A549 (cell line): Measurements from ENCODE around the gene ZNF732. TPM values are rescaled to one million over a fixed set of nuclear protein-coding genes. Genes with fewer than 3 reads are reported as not detected.
"Not testable (repeated sequence)": the region's sequence is repeated elsewhere in the genome, so short reads cannot be mapped to it uniquely, and the experiment has no call there.

Source experiments
- ATAC-seq, 2 experiments: fragments of 200-7000 bp in 1 of 2; fragments of >200 bp in 1 of 2; cut with Nextera tagmentation in 1 of 2; cut with Tn5 transposase in 1 of 2; 3 replicates each; pipeline versions ENCODE4 v1.8.0 to v1.9.1; 2018 to 2020; ENCODE audit warnings: mild to moderate bottlenecking in 1 of 2, moderate library complexity in 1 of 2
- CTCF ChIA-PET: fragments of 300-600 bp; sonication (Branson Sonifier 250); formaldehyde crosslinking; extraction: SDS; loops from one replicate; lab custom pipeline; 2021; ENCODE audit warnings: antibody characterized with exemption, inconsistent platforms; lab: Yijun Ruan, JAX
- POLR2A ChIA-PET: fragments of 350-600 bp; formaldehyde crosslinking; extraction: SDS; loops from one replicate; lab custom pipeline; 2021; ENCODE audit warnings: antibody characterized with exemption, inconsistent platforms; lab: Yijun Ruan, JAX
- DNase-seq, 2 experiments: peaks; one replicate each; pipeline versions ENCODE4 v3.0.0 to v3.0.0-alpha.2; 2011 to 2016; ENCODE audit warnings: low read depth in 1 of 2, low spot score in 1 of 2
- FAIRE-seq: peaks from 2 replicates; lab custom pipeline; 2011; peaks lifted over from hg19 to GRCh38; lab: Jason Lieb, UNC
- H3K27ac ChIP-seq, 2 experiments: fragments of >200 bp; sonication (Bioruptor Twin); formaldehyde crosslinking; 3 replicates each; pipeline ENCODE4 v1.5.1; 2016 to 2017
- H3K4me1 ChIP-seq: fragments of >200 bp; sonication (Bioruptor Twin); formaldehyde crosslinking; 3 replicates; pipeline ENCODE4 v1.6.1; 2016
- H3K4me2 ChIP-seq: fragments of >200 bp; sonication (Bioruptor Twin); formaldehyde crosslinking; 3 replicates; pipeline ENCODE4 v1.6.1; 2016
- H3K4me3 ChIP-seq: fragments of >200 bp; sonication (Bioruptor Twin); formaldehyde crosslinking; 3 replicates; pipeline ENCODE4 v1.5.1; 2016
- H3K9me3 ChIP-seq: fragments of >200 bp; sonication (Bioruptor Twin); formaldehyde crosslinking; 3 replicates; pipeline ENCODE4 v1.6.1; 2016
- CBX8 ChIP-seq: fragments of 200-600 bp; sonication (generic); IDR thresholded peaks from 2 replicates; pipeline ENCODE4 v1.6.1; 2016
- CEBPB ChIP-seq, 2 experiments: fragments of >200 bp in 1 of 2; sonication (Bioruptor Twin) in 1 of 2; formaldehyde crosslinking in 1 of 2; IDR thresholded peaks; 2 replicates each; pipeline ENCODE4 v1.6.1; 2012 to 2016
- EHF ChIP-seq: fragments of 250-450 bp; sonication (Bioruptor Pico); IDR thresholded peaks from 2 replicates; pipeline ENCODE4 v1.5.0; 2020; ENCODE audit warnings: mild to moderate bottlenecking
- EHMT2 ChIP-seq: fragments of 200-600 bp; sonication (generic); IDR thresholded peaks from 2 replicates; pipeline ENCODE4 v1.6.1; 2016; ENCODE audit warnings: antibody characterized with exemption, low read depth, mild to moderate bottlenecking, moderate library complexity
- EP300 ChIP-seq, 2 experiments: fragments of >200 bp; sonication (Bioruptor Twin); formaldehyde crosslinking; IDR thresholded peaks; 2 replicates in 1 of 2; 3 replicates in 1 of 2; pipeline ENCODE4 v1.6.1; 2016 to 2017
- FOSB ChIP-seq: fragments of 250-450 bp; sonication (Bioruptor Pico); IDR thresholded peaks from 2 replicates; pipeline ENCODE4 v1.5.0; 2020; ENCODE audit warnings: mild to moderate bottlenecking, moderate library complexity
- HOXB13 ChIP-seq: fragments of 250-450 bp; sonication (Bioruptor Pico); IDR thresholded peaks from 2 replicates; pipeline ENCODE4 v1.5.0; 2020; ENCODE audit warnings: low read depth, mild to moderate bottlenecking, moderate library complexity
- HOXB5 ChIP-seq: fragments of 250-450 bp; sonication (Bioruptor Pico); IDR thresholded peaks from 2 replicates; pipeline ENCODE4 v1.5.0; 2020; ENCODE audit warnings: mild to moderate bottlenecking, moderate library complexity
- JUN ChIP-seq, 2 experiments: fragments of >200 bp; sonication (Bioruptor Twin); formaldehyde crosslinking; IDR thresholded peaks; 2 replicates in 1 of 2; 3 replicates in 1 of 2; pipeline ENCODE4 v1.6.1; 2016 to 2017
- JUNB ChIP-seq: fragments of >200 bp; sonication (Bioruptor Twin); formaldehyde crosslinking; IDR thresholded peaks from 2 replicates; pipeline ENCODE4 v1.6.1; 2016
- NR3C1 ChIP-seq: fragments of >200 bp; sonication (Bioruptor Twin); formaldehyde crosslinking; IDR thresholded peaks from 3 replicates; pipeline ENCODE4 v1.6.1; 2017
- PHF8 ChIP-seq: fragments of 200-600 bp; sonication (generic); IDR thresholded peaks from 2 replicates; pipeline ENCODE4 v1.6.1; 2016; ENCODE audit warnings: low read depth, mild to moderate bottlenecking, antibody characterized with exemption, moderate library complexity, borderline replicate concordance
- POLR2A ChIP-seq: IDR thresholded peaks from 2 replicates; pipeline ENCODE4 v1.6.1; 2012; ENCODE audit warnings: mild to moderate bottlenecking, low read length
- RAD21 ChIP-seq, 2 experiments: fragments of >200 bp in 1 of 2; sonication (Bioruptor Twin) in 1 of 2; formaldehyde crosslinking in 1 of 2; IDR thresholded peaks in 1 of 2; conservative IDR thresholded peaks in 1 of 2; 2 replicates in 1 of 2; 3 replicates in 1 of 2; pipeline ENCODE4 v1.6.1; 2012 to 2018; ENCODE audit warnings: inconsistent platforms in 1 of 2
- RCOR1 ChIP-seq: fragments of 150-350 bp; IDR thresholded peaks from 2 replicates; pipeline ENCODE4 v1.6.1; 2014; ENCODE audit warnings: antibody characterized with exemption, low read length, low read depth
- SREBF2 ChIP-seq: fragments of 450-650 bp; IDR thresholded peaks from 2 replicates; pipeline ENCODE4 v1.6.1; 2014; ENCODE audit warnings: mild to moderate bottlenecking, moderate library complexity
- TFCP2L1 ChIP-seq: fragments of 250-450 bp; sonication (Bioruptor Pico); IDR thresholded peaks from 2 replicates; pipeline ENCODE4 v1.5.0; 2021; ENCODE audit warnings: mild to moderate bottlenecking
- ZC3H11A ChIP-seq: fragments of 450-650 bp; IDR thresholded peaks from 2 replicates; pipeline ENCODE4 v1.6.1; 2014; ENCODE audit warnings: antibody characterized with exemption, mild to moderate bottlenecking
- WGBS: methylation state at CpG from one replicate; pipeline ENCODE4 v1.1.6; 2017; ENCODE audit errors: missing lambda C conversion rate; 5-methylcytosine and 5-hydroxymethylcytosine counted together
- polyA plus RNA-seq, 4 experiments: library from polyadenylated mRNA; depleted of rRNA in 3 of 4; stranded (reverse); fragments of >200 nt; fragmentation: RNase III in 1 of 4; extraction: RNeasy Plus Mini Kit Qiagen cat#74134 plus additional on column Dnase treatment in 1 of 4; gene quantifications; 2 replicates in 3 of 4; 3 replicates in 1 of 4; pipeline ENCODE4 v1.2.3, GENCODE V29; 2011 to 2017
- TF ChIP-seq, protein P1 (sequence below): IDR thresholded peaks from 2 replicates; pipeline ENCODE4 v1.6.1; 2012
- TF ChIP-seq, protein P2 (sequence below): fragments of 200-600 bp; sonication (generic); IDR thresholded peaks from 2 replicates; pipeline ENCODE4 v1.6.1; 2016; ENCODE audit warnings: antibody characterized with exemption, mild to moderate bottlenecking, moderate library complexity

The ZNF732 gene
- polyA plus RNA-seq, 2 of the 4 experiments (the other 2 are of a cell fraction): not detected

DNA sequence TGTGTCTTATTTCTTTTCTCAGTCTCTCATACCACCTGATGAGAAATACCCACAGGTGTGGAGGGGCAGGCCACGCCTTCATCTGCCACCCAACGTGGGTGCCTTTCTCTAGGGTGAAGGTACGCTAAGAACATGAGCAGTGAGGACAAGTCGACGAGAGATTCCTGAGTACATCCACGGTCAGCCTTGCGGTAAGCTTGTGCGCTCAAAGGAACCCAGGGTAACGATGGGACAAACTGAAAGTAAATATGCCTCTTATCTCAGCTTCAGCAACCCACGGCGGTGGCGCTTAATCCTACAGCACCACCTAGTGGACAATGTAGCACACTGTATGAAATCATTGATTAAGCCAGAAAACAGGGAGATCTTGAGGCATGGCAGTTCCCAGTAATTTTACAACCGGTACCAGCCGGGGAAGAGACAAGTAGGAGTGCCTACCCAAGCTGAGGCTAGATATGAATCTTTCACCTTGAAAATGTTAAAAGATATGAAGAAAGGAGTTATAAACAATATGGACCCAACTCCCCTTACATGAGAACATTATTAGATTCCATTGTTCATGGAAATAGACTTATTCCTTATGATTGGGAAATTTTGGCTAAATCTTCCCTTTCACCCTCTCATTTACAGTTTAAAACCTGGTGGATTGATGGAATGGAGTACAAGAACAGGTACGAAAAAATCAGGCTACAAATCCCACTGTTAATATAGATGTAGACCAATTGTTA lies 63.0 kb downstream of the ZNF732 start:
- FAIRE-seq: no peak
- Histone ChIP-seq H3K4me3 (no peak overlapping the region), H3K4me1 (no peaks in the 10 kb centered on the region), H3K27ac (no peak overlapping the region), H3K4me2 (no peak overlapping the region), H3K9me3 (0 out of 3 replicates have a peak, but pooled peaks cover 3% of the 10 kb centered on the region)
- ATAC-seq: peak in 1 of 2 experiments; percentile 33; a peak in 1 of 6 replicates
- no peak for TF ChIP-seq FOSB (CRISPR knock-in tag)
- TF ChIP-seq RAD21 (conservative IDR thresholded peaks at IDR 0.05 in 1 of 2, IDR thresholded peaks at IDR 0.05 in 1 of 2): peak in 1 of 2 experiments; percentile 65; a peak in 3 of 5 replicates
- no peak for TF ChIP-seq POLR2A
- TF ChIP-seq, protein P1, sequence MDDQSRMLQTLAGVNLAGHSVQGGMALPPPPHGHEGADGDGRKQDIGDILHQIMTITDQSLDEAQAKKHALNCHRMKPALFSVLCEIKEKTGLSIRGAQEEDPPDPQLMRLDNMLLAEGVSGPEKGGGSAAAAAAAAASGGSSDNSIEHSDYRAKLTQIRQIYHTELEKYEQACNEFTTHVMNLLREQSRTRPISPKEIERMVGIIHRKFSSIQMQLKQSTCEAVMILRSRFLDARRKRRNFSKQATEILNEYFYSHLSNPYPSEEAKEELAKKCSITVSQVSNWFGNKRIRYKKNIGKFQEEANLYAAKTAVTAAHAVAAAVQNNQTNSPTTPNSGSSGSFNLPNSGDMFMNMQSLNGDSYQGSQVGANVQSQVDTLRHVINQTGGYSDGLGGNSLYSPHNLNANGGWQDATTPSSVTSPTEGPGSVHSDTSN: no peak
- CTCF ChIA-PET: no interaction called here
- POLR2A ChIA-PET: no interaction called here
- 21% methylated on average over 13 of the region's 15 CpGs for WGBS
- DNase-seq: peak in 1 of 2 experiments; percentile 55

DNA sequence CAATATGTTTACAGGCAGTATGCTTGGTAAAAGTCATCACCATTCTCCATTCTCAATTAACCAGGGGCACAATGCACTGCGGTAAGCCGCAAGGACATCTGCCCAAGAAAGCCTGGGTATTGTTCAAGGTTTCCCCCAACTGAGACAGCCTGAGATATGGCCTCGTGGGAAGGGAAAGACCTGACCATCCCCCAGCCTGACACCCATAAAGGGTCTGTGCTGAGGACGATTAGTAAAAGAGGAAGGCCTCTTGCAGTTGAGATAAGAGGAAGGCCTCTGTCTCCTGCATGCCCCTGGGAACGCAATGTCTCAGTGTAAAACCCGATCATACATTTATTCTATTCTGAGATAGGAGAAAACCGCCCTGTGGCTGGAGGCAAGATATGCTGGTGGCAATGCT lies 63.9 kb downstream of the ZNF732 start:
- POLR2A ChIA-PET, FAIRE-seq, H3K27ac ChIP-seq, H3K4me2 ChIP-seq, H3K4me3 ChIP-seq, DNase-seq, H3K4me1 ChIP-seq, H3K9me3 ChIP-seq, CTCF ChIA-PET, ATAC-seq: not testable (repeated sequence)
- 61% methylated on average over 7 of the region's 7 CpGs for WGBS

DNA sequence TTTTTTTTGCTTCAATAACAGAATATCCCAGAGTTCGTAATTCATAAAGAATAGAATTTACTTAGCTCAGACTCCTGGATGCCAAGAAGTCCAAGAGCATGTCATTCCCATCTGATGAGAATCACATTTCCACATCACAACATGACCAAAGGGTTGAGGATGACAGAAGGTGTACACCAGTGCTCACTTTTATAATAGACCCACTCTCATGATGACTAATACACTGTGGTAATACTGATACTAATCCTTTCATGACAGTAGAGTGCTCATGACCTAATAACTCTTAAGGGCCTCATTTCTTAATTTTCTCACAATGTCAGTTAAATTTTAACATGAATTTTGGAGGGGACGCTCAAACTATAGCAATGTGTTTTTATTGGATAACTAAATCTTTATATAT lies 69.2 kb downstream of the ZNF732 start:
- Histone ChIP-seq H3K27ac (no peak overlapping the region), H3K4me2 (no peak overlapping the region), H3K4me3 (no peak overlapping the region), H3K9me3 (0 out of 3 replicates have a peak, but pooled peaks cover 3% of the 10 kb centered on the region), H3K4me1 (no peaks in the 10 kb centered on the region)
- DNase-seq (no peak), ATAC-seq (no peak), FAIRE-seq (no peak)
- ChIA-PET POLR2A (no interaction called here), CTCF (no interaction called here)
- TF ChIP-seq HOXB5 (CRISPR knock-in tag) (no peak), EHF (CRISPR knock-in tag) (no peak), JUNB (no peak), PHF8 (no peak), CEBPB (IDR thresholded peaks at IDR 0.05) (no peak), EP300 (IDR thresholded peaks at IDR 0.05) (no peak), CBX8 (no peak), HOXB13 (CRISPR knock-in tag) (no peak), SREBF2 (no peak), NR3C1 (no peak), EHMT2 (no peak), RCOR1 (no peak), ZC3H11A (no peak), JUN (IDR thresholded peaks at IDR 0.05) (no peak), TFCP2L1 (CRISPR knock-in tag) (no peak)
- TF ChIP-seq, protein P2, sequence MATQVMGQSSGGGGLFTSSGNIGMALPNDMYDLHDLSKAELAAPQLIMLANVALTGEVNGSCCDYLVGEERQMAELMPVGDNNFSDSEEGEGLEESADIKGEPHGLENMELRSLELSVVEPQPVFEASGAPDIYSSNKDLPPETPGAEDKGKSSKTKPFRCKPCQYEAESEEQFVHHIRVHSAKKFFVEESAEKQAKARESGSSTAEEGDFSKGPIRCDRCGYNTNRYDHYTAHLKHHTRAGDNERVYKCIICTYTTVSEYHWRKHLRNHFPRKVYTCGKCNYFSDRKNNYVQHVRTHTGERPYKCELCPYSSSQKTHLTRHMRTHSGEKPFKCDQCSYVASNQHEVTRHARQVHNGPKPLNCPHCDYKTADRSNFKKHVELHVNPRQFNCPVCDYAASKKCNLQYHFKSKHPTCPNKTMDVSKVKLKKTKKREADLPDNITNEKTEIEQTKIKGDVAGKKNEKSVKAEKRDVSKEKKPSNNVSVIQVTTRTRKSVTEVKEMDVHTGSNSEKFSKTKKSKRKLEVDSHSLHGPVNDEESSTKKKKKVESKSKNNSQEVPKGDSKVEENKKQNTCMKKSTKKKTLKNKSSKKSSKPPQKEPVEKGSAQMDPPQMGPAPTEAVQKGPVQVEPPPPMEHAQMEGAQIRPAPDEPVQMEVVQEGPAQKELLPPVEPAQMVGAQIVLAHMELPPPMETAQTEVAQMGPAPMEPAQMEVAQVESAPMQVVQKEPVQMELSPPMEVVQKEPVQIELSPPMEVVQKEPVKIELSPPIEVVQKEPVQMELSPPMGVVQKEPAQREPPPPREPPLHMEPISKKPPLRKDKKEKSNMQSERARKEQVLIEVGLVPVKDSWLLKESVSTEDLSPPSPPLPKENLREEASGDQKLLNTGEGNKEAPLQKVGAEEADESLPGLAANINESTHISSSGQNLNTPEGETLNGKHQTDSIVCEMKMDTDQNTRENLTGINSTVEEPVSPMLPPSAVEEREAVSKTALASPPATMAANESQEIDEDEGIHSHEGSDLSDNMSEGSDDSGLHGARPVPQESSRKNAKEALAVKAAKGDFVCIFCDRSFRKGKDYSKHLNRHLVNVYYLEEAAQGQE: no peak
- TF ChIP-seq, protein P1: no peak
- 9% methylated on average over 2 of the region's 2 CpGs for WGBS
